Stimulated activated CD4-positive, alpha-beta T cell treated with anti-CD3 and anti-CD28 coated beads, Interleukin-12 subunit alpha, Interleukin-12 subunit beta, amount 100 ng/mL, for 24 hours (primary cell): ENCODE results near the gene RAP1A.

Source experiments
- DNase-seq, 2 experiments: peaks; one replicate each; pipeline ENCODE4 v3.0.0-alpha.2; 2020; ENCODE audit warnings: low read depth in 2 of 2

The RAP1A gene

GRCh38 chr1:111619635-111620440, at the start of gene RAP1A:
Gene RAP1A (plus strand): TSS chr1:111619789. CDS start chr1:111691361, 71,572 bp downstream.
- peak; percentile 88 to 98 for DNase-seq

- no peak for DNase-seq
Measured at GRCh38 chr1:111569913-111570312, 49.7 kb upstream of the RAP1A start.

GRCh38 chr1:111570781-111571181, 48.8 kb upstream of the RAP1A start:
- DNase-seq: peak in 1 of 2 experiments; percentile 20

GRCh38 chr1:111571239-111571638, 48.4 kb upstream of the RAP1A start:
- no peak for DNase-seq

- no peak for DNase-seq
Measured at GRCh38 chr1:111571987-111572386, 47.6 kb upstream of the RAP1A start.

- DNase-seq: no peak
Measured at GRCh38 chr1:111576547-111576946, 43.0 kb upstream of the RAP1A start.

- DNase-seq: no peak
Measured at GRCh38 chr1:111577814-111578213, 41.8 kb upstream of the RAP1A start.

- DNase-seq: no peak
Measured at GRCh38 chr1:111581166-111581565, 38.4 kb upstream of the RAP1A start.

- DNase-seq: no peak
Measured at GRCh38 chr1:111582016-111582415, 37.6 kb upstream of the RAP1A start.

GRCh38 chr1:111582644-111583618, 36.7 kb upstream of the RAP1A start:
- DNase-seq: no peak

GRCh38 chr1:111585447-111586086, 34.0 kb upstream of the RAP1A start:
- no peak for DNase-seq

- DNase-seq: no peak
Measured at GRCh38 chr1:111586112-111586511, 33.5 kb upstream of the RAP1A start.

- DNase-seq: no peak
Measured at GRCh38 chr1:111587509-111588174, 31.9 kb upstream of the RAP1A start.

GRCh38 chr1:111591937-111592336, 27.7 kb upstream of the RAP1A start:
- no peak for DNase-seq

- DNase-seq: peak; percentile 91 to 98
Measured at GRCh38 chr1:111592389-111593361, 26.9 kb upstream of the RAP1A start.

GRCh38 chr1:111593403-111594305, 25.9 kb upstream of the RAP1A start:
- DNase-seq: no peak

GRCh38 chr1:111594306-111594693, 25.3 kb upstream of the RAP1A start:
- DNase-seq: no peak

- no peak for DNase-seq
Measured at GRCh38 chr1:111595807-111596206, 23.8 kb upstream of the RAP1A start.

GRCh38 chr1:111596499-111596898, 23.1 kb upstream of the RAP1A start:
- DNase-seq: no peak
